ENCODE data around the gene CHAC1. TPM values are rescaled to one million over a fixed set of nuclear protein-coding genes. Genes with fewer than 3 reads are reported as not detected.

CHAC1 gene
- total RNA-seq, 2 experiments from 2014 or later, result 40.4 to 55.6 TPM

DNA sequence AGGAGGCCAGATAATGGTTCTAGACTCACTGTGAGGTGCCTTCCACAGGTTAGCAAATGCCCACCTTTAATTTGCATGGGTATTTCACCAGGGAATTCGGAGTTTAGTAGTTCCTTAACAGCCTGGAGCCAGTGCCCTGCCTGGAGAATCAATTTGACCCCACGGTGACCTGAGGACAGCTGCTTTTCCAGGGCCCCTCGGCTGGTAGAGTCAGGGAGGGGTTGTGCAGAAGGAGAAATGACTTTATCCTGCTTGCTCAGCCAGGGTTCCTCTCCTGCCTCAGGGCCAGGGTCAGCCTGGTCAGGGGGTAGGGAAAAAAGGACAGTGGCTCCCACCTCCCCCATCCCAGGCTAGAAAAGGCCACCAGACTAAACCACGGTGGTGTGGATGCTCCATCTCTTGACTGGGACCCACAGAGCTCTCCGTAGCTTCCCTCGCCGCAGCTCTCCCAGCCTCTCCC lies 12.2 kb upstream of the CHAC1 start:
- Histone ChIP-seq H3K36me3 (ENCODE audit: insufficient read depth, low read length) (no peaks in the 10 kb centered on the region), H3K27ac (ENCODE audit: low read depth, low read length, poor library complexity, severe bottlenecking) (peak overlapping the region; percentile 18), H3K9me2 (ENCODE audit: insufficient read depth, low read length) (no peaks in the 10 kb centered on the region), H3K9me3 (ENCODE audit: low read length) (no peaks in the 10 kb centered on the region), H2AFZ (ENCODE audit: low read length) (peak overlapping the region; percentile 84), H3K4me2 (ENCODE audit: low read length) (peak overlapping the region; percentile 84), H3K4me1 (ENCODE audit: insufficient read depth, low read length, poor library complexity, severe bottlenecking) (peaks cover 45% of the 10 kb centered on the region), H3K79me2 (ENCODE audit: insufficient read depth, low read depth, low read length) (no peaks in the 10 kb centered on the region), H4K20me1 (ENCODE audit: insufficient read depth, low read length) (no peaks in the 10 kb centered on the region), H3K4me3 (ENCODE audit: low read depth, low read length, poor library complexity, severe bottlenecking) (peak overlapping the region; percentile 68)
- CTCF ChIA-PET (ENCODE audit: unreplicated experiment), result interaction anchor here (0.8 to 1.8 kb wide), 5 partner anchors 8 to 65 kb away, joined by 3 to 9 read pairs (median 4); no protein-coding TSS in a partner anchor
- TF ChIP-seq CTCF (conservative IDR thresholded peaks at IDR 0.05; ENCODE audit: low read length) (no peak), EZH2phosphoT487 (IDR thresholded peaks at IDR 0.05; ENCODE audit: borderline replicate concordance, low read depth, low read length) (no peak)
- no TSS peak for BruUV-seq (replicated peaks)
- intact Hi-C loops (cut with micrococcal nuclease; ENCODE audit: unreplicated experiment), result no loop called here
- DNase-seq (ENCODE audit: low spot score), result no peak
- POLR2A ChIA-PET, result interaction anchor here (1.3 to 3.6 kb wide), 5 partner anchors 11 to 35 kb away, joined by 3 to 36 read pairs (median 8); partner anchors contain the start of genes CHAC1 and DLL4

- no TSS peak for BruUV-seq (replicated peaks)
- H3K36me3 ChIP-seq (ENCODE audit: insufficient read depth, low read length), result no peaks in the 10 kb centered on the region
- CTCF ChIA-PET (ENCODE audit: unreplicated experiment), result interaction anchor here (0.6 to 1.8 kb wide), 5 partner anchors 11 to 1139 kb away, joined by 3 to 9 read pairs (median 4); no protein-coding TSS in a partner anchor
Observed at GRCh38 chr15:40941528-40942336, 11.5 kb upstream of the CHAC1 start.

More at GRCh38 chr15:40941528-40942336, 11.5 kb upstream of the CHAC1 start:
- intact Hi-C loops (cut with micrococcal nuclease; ENCODE audit: unreplicated experiment), result no loop called here
- peaks cover 47% of the 10 kb centered on the region for H3K4me1 ChIP-seq (ENCODE audit: insufficient read depth, low read length, poor library complexity, severe bottlenecking)
- no peaks in the 10 kb centered on the region for H4K20me1 ChIP-seq (ENCODE audit: insufficient read depth, low read length)
- peak overlapping the region; percentile 84 for H3K4me2 ChIP-seq (ENCODE audit: low read length)
- H2AFZ ChIP-seq (ENCODE audit: low read length), result peak overlapping the region; percentile 97
- TF ChIP-seq EZH2phosphoT487 (IDR thresholded peaks at IDR 0.05; ENCODE audit: borderline replicate concordance, low read depth, low read length), result no peak
- peak; percentile 61 for TF ChIP-seq CTCF (conservative IDR thresholded peaks at IDR 0.05; ENCODE audit: low read length)
- peak overlapping the region; percentile 18 for H3K27ac ChIP-seq (ENCODE audit: low read depth, low read length, poor library complexity, severe bottlenecking)
- H3K79me2 ChIP-seq (ENCODE audit: insufficient read depth, low read depth, low read length), result no peaks in the 10 kb centered on the region
- peak; percentile 86 for DNase-seq (ENCODE audit: low spot score)
- POLR2A ChIA-PET, result interaction anchor here (0.6 to 3.6 kb wide), 6 partner anchors 10 to 352 kb away, joined by 4 to 36 read pairs (median 6); partner anchors contain the start of gene CHAC1
- no peaks in the 10 kb centered on the region for H3K9me2 ChIP-seq (ENCODE audit: insufficient read depth, low read length)
- peak overlapping the region; percentile 68 for H3K4me3 ChIP-seq (ENCODE audit: low read depth, low read length, poor library complexity, severe bottlenecking)
- H3K9me3 ChIP-seq (ENCODE audit: low read length), result no peaks in the 10 kb centered on the region

Measured in OCI-LY7 (cell line).